HCT116 (cell line): Measurements from ENCODE around the gene ATPAF1. TPM values are rescaled to one million over a fixed set of nuclear protein-coding genes. Genes with fewer than 3 reads are reported as not detected.

Source experiments
- ATAC-seq: fragments of 200-7000 bp; cut with Tn5 transposase; 2 replicates; pipeline ENCODE4 v1.9.1; 2020; ENCODE audit warnings: mild to moderate bottlenecking, moderate library complexity
- BruUV-seq: library from RNA; stranded (reverse); fragments of 400-500 nt; replicated peaks from 2 replicates; lab custom pipeline; 2021; lab: Mats Ljungman, UMichigan
- CTCF ChIA-PET: fragments of 300-600 bp; sonication (Branson Sonifier 250); formaldehyde crosslinking; loops from one replicate; lab custom pipeline; 2021; ENCODE audit warnings: antibody characterized with exemption; lab: Charles Lee
- POLR2A ChIA-PET: fragments of 300-600, 350-600 bp; sonication (Branson Sonifier 250); formaldehyde crosslinking; loops from one replicate; lab custom pipeline; 2021; ENCODE audit warnings: antibody characterized with exemption; lab: Charles Lee
- RAD21 ChIA-PET, 2 experiments: fragments of 300-600 bp; sonication (Branson Sonifier 250); formaldehyde crosslinking; loops; one replicate each; lab custom pipeline; 2023; ENCODE audit warnings: low total read pairs in 2 of 2; ENCODE audit not compliant: uncharacterized antibody in 2 of 2, unreplicated experiment in 2 of 2, low non-redundant PET in 1 of 2; lab: Charles Lee
- DNase-seq: peaks from one replicate; pipeline ENCODE4 v3.0.0-alpha.2; 2010; ENCODE audit warnings: low read depth, low spot score
- H2AFZ ChIP-seq: fragments of 200-600 bp; shearing (Covaris generic), sonication (generic); 2 replicates; pipeline ENCODE4 v1.6.1; 2017; ENCODE audit warnings: low read depth, mixed run types, mixed read lengths, antibody characterized with exemption, low read length; ENCODE audit not compliant: poor library complexity, severe bottlenecking
- H3K27ac ChIP-seq: 2 replicates; pipeline ENCODE4 v1.5.1; 2012; ENCODE audit warnings: low read depth, low read length
- H3K27me3 ChIP-seq: fragments of 200-600 bp; sonication (generic); 2 replicates; pipeline ENCODE4 v1.6.1; 2016; ENCODE audit warnings: mixed run types, low read length, mixed read lengths; ENCODE audit not compliant: insufficient read depth
- H3K36me3 ChIP-seq, 2 experiments: fragments of 200-500 bp in 1 of 2; fragments of 200-600 bp in 1 of 2; sonication (Bioruptor generic) in 1 of 2; sonication (generic) in 1 of 2; 2 replicates each; pipeline versions ENCODE4 v1.5.1 to v1.6.1; 2014 to 2016; ENCODE audit warnings: low read length in 2 of 2, inconsistent platforms in 1 of 2, mixed read lengths in 1 of 2, mixed run types in 1 of 2; ENCODE audit not compliant: insufficient read depth in 2 of 2, control insufficient read depth in 1 of 2
- H3K4me1 ChIP-seq, 2 experiments: fragments of 200-600 bp in 1 of 2; sonication (generic) in 1 of 2; 2 replicates each; pipeline versions ENCODE4 v1.5.1 to v1.6.1; 2012 to 2017; ENCODE audit warnings: low read length in 2 of 2, inconsistent platforms in 1 of 2, mild to moderate bottlenecking in 1 of 2, mixed read lengths in 1 of 2, mixed run types in 1 of 2, moderate library complexity in 1 of 2; ENCODE audit not compliant: insufficient read depth in 2 of 2, control insufficient read depth in 1 of 2
- H3K4me2 ChIP-seq: fragments of 200-600 bp; sonication (generic); 2 replicates; pipeline ENCODE4 v1.6.1; 2017; ENCODE audit warnings: mixed run types, low read length, mixed read lengths
- H3K4me3 ChIP-seq, 2 experiments: fragments of 200-600 bp in 1 of 2; sonication (generic) in 1 of 2; replicated peaks in 1 of 2; 2 replicates each; pipeline ENCODE4 v1.5.1; 2011 to 2016; ENCODE audit warnings: low read length in 2 of 2, control low read depth in 1 of 2, low read depth in 1 of 2, mild to moderate bottlenecking in 1 of 2, mixed read lengths in 1 of 2, mixed run types in 1 of 2
- H3K79me2 ChIP-seq: fragments of 200-600 bp; sonication (generic); 2 replicates; pipeline ENCODE4 v1.6.1; 2017; ENCODE audit warnings: mild to moderate bottlenecking, mixed run types, low read length, moderate library complexity, mixed read lengths; ENCODE audit not compliant: insufficient read depth
- H3K9ac ChIP-seq: fragments of 200-600 bp; sonication (generic); 2 replicates; pipeline ENCODE4 v1.6.1; 2016; ENCODE audit warnings: low read length, mixed read lengths
- H3K9me2 ChIP-seq: fragments of 200-600 bp; sonication (generic), shearing (Covaris generic); 2 replicates; pipeline ENCODE4 v1.6.1; 2017; ENCODE audit warnings: mixed run types, mild to moderate bottlenecking, moderate library complexity; ENCODE audit not compliant: insufficient read depth
- H3K9me3 ChIP-seq, 2 experiments: fragments of 200-500 bp in 1 of 2; fragments of 200-600 bp in 1 of 2; sonication (Bioruptor generic) in 1 of 2; sonication (generic) in 1 of 2; 2 replicates each; pipeline ENCODE4 v1.6.1; 2014 to 2017; ENCODE audit warnings: low read length in 2 of 2, mixed read lengths in 2 of 2, inconsistent platforms in 1 of 2, low read depth in 1 of 2, mild to moderate bottlenecking in 1 of 2, mixed run types in 1 of 2, moderate library complexity in 1 of 2; ENCODE audit not compliant: control insufficient read depth in 1 of 2, insufficient read depth in 1 of 2
- H4K20me1 ChIP-seq: fragments of 200-600 bp; sonication (generic), shearing (Covaris generic); 2 replicates; pipeline ENCODE4 v1.6.1; 2017; ENCODE audit warnings: mixed run types, mild to moderate bottlenecking, moderate library complexity; ENCODE audit not compliant: insufficient read depth
- CBX3 ChIP-seq: IDR thresholded peaks from 2 replicates; pipeline ENCODE4 v1.6.1; 2012; ENCODE audit warnings: low read depth
- CEBPB ChIP-seq: IDR thresholded peaks from 2 replicates; pipeline ENCODE4 v1.6.1; 2012; ENCODE audit warnings: low read depth
- ELF1 ChIP-seq: IDR thresholded peaks from 2 replicates; pipeline ENCODE4 v1.6.1; 2012; ENCODE audit warnings: low read depth, borderline replicate concordance
- EZH2 ChIP-seq: fragments of 200-600 bp; sonication (generic); IDR thresholded peaks from 2 replicates; pipeline ENCODE4 v1.6.1; 2017; ENCODE audit warnings: antibody characterized with exemption, mixed run types
- EZH2phosphoT487 ChIP-seq: fragments of 200-600 bp; IDR thresholded peaks from 2 replicates; pipeline ENCODE4 v1.6.1; 2018; ENCODE audit warnings: antibody characterized with exemption, borderline replicate concordance
- JUND ChIP-seq: IDR thresholded peaks from 2 replicates; pipeline ENCODE4 v1.6.1; 2012
- MAX ChIP-seq: IDR thresholded peaks from 2 replicates; pipeline ENCODE4 v1.6.1; 2012
- POLR2A ChIP-seq: IDR thresholded peaks from 2 replicates; pipeline ENCODE4 v1.7.0; 2011; ENCODE audit warnings: borderline replicate concordance; ENCODE audit not compliant: insufficient read depth, insufficient read length; ENCODE audit errors: extremely low read depth
- POLR2AphosphoS5 ChIP-seq: IDR thresholded peaks from 2 replicates; pipeline ENCODE4 v1.6.1; 2011; ENCODE audit warnings: mild to moderate bottlenecking, low read depth, low read length, moderate library complexity
- RAD21 ChIP-seq: IDR thresholded peaks from 2 replicates; pipeline ENCODE4 v1.6.1; 2012; ENCODE audit warnings: low read depth, mild to moderate bottlenecking
- SIN3A ChIP-seq: IDR thresholded peaks from 2 replicates; pipeline ENCODE4 v1.6.1; 2012; ENCODE audit warnings: low read depth
- SP1 ChIP-seq: IDR thresholded peaks from 2 replicates; pipeline ENCODE4 v1.6.1; 2012; ENCODE audit warnings: low read depth
- SRF ChIP-seq: IDR thresholded peaks from 2 replicates; pipeline ENCODE4 v1.6.1; 2012; ENCODE audit warnings: low read depth
- ZFX ChIP-seq: fragments of 450-650 bp; IDR thresholded peaks from 2 replicates; pipeline ENCODE4 v1.6.1; 2017
- intact Hi-C: fragments of 100-400 bp; cut with micrococcal nuclease; formaldehyde crosslinking; loops from 2 replicates; pipeline ENCODE4 v1.10.0; 2022
- total RNA-seq: library from RNA; stranded (reverse); gene quantifications from one replicate; pipeline ENCODE4 v1.2.1, GENCODE V29; 2021; ENCODE audit not compliant: unreplicated experiment
- TF ChIP-seq, protein P1 (sequence below): IDR thresholded peaks from 2 replicates; pipeline ENCODE4 v1.6.1; 2011; ENCODE audit warnings: mild to moderate bottlenecking, low read length, moderate library complexity; ENCODE audit not compliant: insufficient replicate concordance; ENCODE audit errors: extremely low read depth

The ATPAF1 gene
- total RNA-seq, 1 experiment from 2014 or later: 35.5 TPM

DNA sequence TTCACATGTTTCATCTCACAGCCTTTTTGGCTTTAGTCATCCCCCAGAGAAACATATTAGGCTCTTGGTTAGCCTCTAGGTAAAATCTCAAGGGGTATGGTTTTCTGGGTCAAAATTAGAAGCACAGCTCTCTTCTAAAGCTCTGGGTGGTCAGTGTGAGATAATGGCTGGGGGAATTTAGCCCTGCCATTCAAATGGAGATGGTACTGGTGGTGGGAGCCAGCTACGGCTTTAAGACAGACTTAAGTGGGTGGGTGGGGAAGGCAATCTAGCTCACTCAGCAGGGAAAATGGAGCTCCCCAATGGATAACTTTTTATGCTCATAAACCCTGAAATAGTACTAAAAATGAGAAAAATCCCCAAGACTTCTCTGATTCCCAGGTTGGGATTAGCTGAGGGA, 9.2 kb upstream of the ATPAF1 start:
- no peak overlapping the region for H3K4me3 ChIP-seq
- H2AFZ ChIP-seq: no peak overlapping the region
- no peak for ATAC-seq
- H3K27me3 ChIP-seq: no peaks in the 10 kb centered on the region
- H3K79me2 ChIP-seq: no peaks in the 10 kb centered on the region
- H3K9me2 ChIP-seq: no peaks in the 10 kb centered on the region
- no TSS peak for BruUV-seq
- TF ChIP-seq ZFX (no peak), CBX3 (no peak), POLR2A (no peak), ELF1 (no peak)
- RAD21 ChIA-PET: no interaction called here
- DNase-seq: no peak
- peaks cover 11 to 27% of the 10 kb centered on the region in 2 experiments; a peak in 3 of 4 replicates for H3K36me3 ChIP-seq
- no peak overlapping the region for H3K4me2 ChIP-seq
- no peaks in the 10 kb centered on the region for H3K9me3 ChIP-seq
- H4K20me1 ChIP-seq: no peaks in the 10 kb centered on the region
- no peak overlapping the region for H3K9ac ChIP-seq
- no peak overlapping the region for H3K27ac ChIP-seq
- CTCF ChIA-PET: interaction anchor here (1.3 kb wide), 1 partner anchor 235 kb away, joined by 3 read pairs; no protein-coding TSS in a partner anchor
- POLR2A ChIA-PET: no interaction called here
- intact Hi-C loops: no loop called here
- H3K4me1 ChIP-seq: no peaks in the 10 kb centered on the region; a peak in 1 of 4 replicates

GRCh38 chr1:46676531-46676930, 8.4 kb upstream of the ATPAF1 start:
- no peaks in the 10 kb centered on the region for H3K27me3 ChIP-seq
- POLR2A ChIA-PET: no interaction called here

More at GRCh38 chr1:46676531-46676930, 8.4 kb upstream of the ATPAF1 start:
- Histone ChIP-seq H3K9me3 (no peaks in the 10 kb centered on the region), H3K27ac (no peak overlapping the region), H3K4me2 (no peak overlapping the region), H3K9me2 (no peaks in the 10 kb centered on the region), H3K79me2 (no peaks in the 10 kb centered on the region), H3K36me3 (peaks cover 6 to 20% of the 10 kb centered on the region in 2 experiments; a peak in 3 of 4 replicates), H3K4me3 (no peak overlapping the region), H4K20me1 (no peaks in the 10 kb centered on the region), H3K9ac (no peak overlapping the region), H3K4me1 (no peaks in the 10 kb centered on the region; a peak in 1 of 4 replicates), H2AFZ (no peak overlapping the region)
- TF ChIP-seq CBX3: no peak
- no peak for TF ChIP-seq SIN3A
- no peak for TF ChIP-seq CEBPB
- no peak for TF ChIP-seq POLR2AphosphoS5
- TF ChIP-seq EZH2phosphoT487: no peak
- no peak for TF ChIP-seq EZH2
- no peak for TF ChIP-seq MAX
- TF ChIP-seq, protein P1, sequence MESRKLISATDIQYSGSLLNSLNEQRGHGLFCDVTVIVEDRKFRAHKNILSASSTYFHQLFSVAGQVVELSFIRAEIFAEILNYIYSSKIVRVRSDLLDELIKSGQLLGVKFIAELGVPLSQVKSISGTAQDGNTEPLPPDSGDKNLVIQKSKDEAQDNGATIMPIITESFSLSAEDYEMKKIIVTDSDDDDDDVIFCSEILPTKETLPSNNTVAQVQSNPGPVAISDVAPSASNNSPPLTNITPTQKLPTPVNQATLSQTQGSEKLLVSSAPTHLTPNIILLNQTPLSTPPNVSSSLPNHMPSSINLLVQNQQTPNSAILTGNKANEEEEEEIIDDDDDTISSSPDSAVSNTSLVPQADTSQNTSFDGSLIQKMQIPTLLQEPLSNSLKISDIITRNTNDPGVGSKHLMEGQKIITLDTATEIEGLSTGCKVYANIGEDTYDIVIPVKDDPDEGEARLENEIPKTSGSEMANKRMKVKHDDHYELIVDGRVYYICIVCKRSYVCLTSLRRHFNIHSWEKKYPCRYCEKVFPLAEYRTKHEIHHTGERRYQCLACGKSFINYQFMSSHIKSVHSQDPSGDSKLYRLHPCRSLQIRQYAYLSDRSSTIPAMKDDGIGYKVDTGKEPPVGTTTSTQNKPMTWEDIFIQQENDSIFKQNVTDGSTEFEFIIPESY: no peak
- TF ChIP-seq SRF: no peak
- no peak for TF ChIP-seq POLR2A
- no peak for TF ChIP-seq JUND
- no peak for TF ChIP-seq SP1
- no peak for TF ChIP-seq RAD21
- no TSS peak for BruUV-seq
- ChIA-PET RAD21 (no interaction called here), CTCF (interaction anchor here (1.3 kb wide), 1 partner anchor 234 kb away, joined by 3 read pairs; no protein-coding TSS in a partner anchor)
- intact Hi-C loops: no loop called here
- ATAC-seq: no peak
- DNase-seq: no peak
